Muscle of arm (tissue), 12 donors: Measurements from ENCODE around the gene NAT16. TPM values are rescaled to one million over a fixed set of nuclear protein-coding genes. Genes with fewer than 3 reads are reported as not detected.
A peak's percentile ranks its signal among the peaks of the same experiment; 100 is the strongest.
"Not testable (repeated sequence)": the region's sequence is repeated elsewhere in the genome, so short reads cannot be mapped to it uniquely, and the experiment has no call there.

ENCODE experiments used
- DNase-seq: peaks from one replicate; pipeline ENCODE4 v3.0.0-alpha.2; 2013
- polyA plus RNA-seq, 12 donors: library from polyadenylated mRNA; unstranded; fragments of 120-200 nt; gene quantifications; one replicate each; pipeline ENCODE4 v1.2.1, GENCODE V29; 2013; ENCODE audit not compliant: insufficient read length in 12 of 12

NAT16 gene
- polyA plus RNA-seq, 12 donors = 0.11 to 0.15 TPM; not detected in 10

GRCh38 chr7:101127460-101128039 is 52.5 kb downstream of the NAT16 start:
- DNase-seq = no peak

- peak; percentile 91 for DNase-seq
Observed at GRCh38 chr7:101126651-101127459, 53.2 kb downstream of the NAT16 start, which contains the start of gene SERPINE1. SERPINE1 (plus strand) TSS chr7:101127104; CDS start chr7:101128394, 1,290 bp downstream.

- DNase-seq = no peak
Observed at GRCh38 chr7:101125989-101126650, 54.0 kb downstream of the NAT16 start.

GRCh38 chr7:101124376-101125056 is 55.6 kb downstream of the NAT16 start:
- no peak for DNase-seq

GRCh38 chr7:101123703-101124068 is 56.4 kb downstream of the NAT16 start:
- DNase-seq = no peak

- no peak for DNase-seq
Observed at GRCh38 chr7:101122933-101123702, 57.0 kb downstream of the NAT16 start.

- DNase-seq = peak; percentile 94
Observed at GRCh38 chr7:101121991-101122932, 57.8 kb downstream of the NAT16 start.

GRCh38 chr7:101121631-101121990 is 58.5 kb downstream of the NAT16 start:
- not testable (repeated sequence) for DNase-seq

Other genes with a start within 250 kb of the NAT16 start
- gene MUC3A, start 230.8 kb downstream of the NAT16 start, polyA plus RNA-seq = 10 to 100 TPM in 1 of 12 donors, under 1 TPM in 10, not detected in 1; 0.07 to 21.8 (median 0.25) TPM
- gene MUC12, start 210.7 kb downstream of the NAT16 start, polyA plus RNA-seq = 10 to 100 TPM in 1 of 12 donors, 1 to 10 TPM in 4, under 1 TPM in 5, not detected in 2; 0.22 to 17.3 (median 0.81) TPM
- gene MUC17, start 160.2 kb downstream of the NAT16 start, polyA plus RNA-seq = 10 to 100 TPM in 1 of 12 donors, under 1 TPM in 1, not detected in 10; 0.19 to 13.8 TPM
- gene TRIM56, start 94.8 kb downstream of the NAT16 start, polyA plus RNA-seq = 10 to 100 TPM in 4 of 12 donors, 1 to 10 TPM in 7, not detected in 1; 7.0 to 18.5 (median 8.9) TPM
- gene SERPINE1, start 53.2 kb downstream of the NAT16 start, polyA plus RNA-seq = 1 to 10 TPM in 11 of 12 donors, not detected in 1; 1.7 to 10.0 (median 3.0) TPM
- gene AP1S1, start 25.8 kb downstream of the NAT16 start, polyA plus RNA-seq = 10 to 100 TPM in 11 of 12 donors, not detected in 1; 17.8 to 36.0 (median 20.6) TPM
- gene VGF, start 14.7 kb downstream of the NAT16 start, polyA plus RNA-seq = not detected
- 10 to 100 TPM in 1 of 12 donors, under 1 TPM in 4, not detected in 7; 0.08 to 31.6 (median 0.15) TPM for gene MOGAT3, start 20.7 kb upstream of the NAT16 start, polyA plus RNA-seq
- 10 to 100 TPM in 11 of 12 donors, not detected in 1; 31.9 to 73.4 (median 47.2) TPM for gene PLOD3, start 37.3 kb upstream of the NAT16 start, polyA plus RNA-seq
- 10 to 100 TPM in 11 of 12 donors, not detected in 1; 21.4 to 46.7 (median 39.1) TPM for gene ZNHIT1, start 37.9 kb upstream of the NAT16 start, polyA plus RNA-seq
- 10 to 100 TPM in 2 of 12 donors, 1 to 10 TPM in 9, not detected in 1; 4.2 to 16.9 (median 5.7) TPM for gene CLDN15, start 57.5 kb upstream of the NAT16 start, polyA plus RNA-seq
- gene FIS1, start 64.8 kb upstream of the NAT16 start, polyA plus RNA-seq = 100 to 1,000 TPM in 11 of 12 donors, not detected in 1; 101 to 149 (median 112) TPM
- gene IFT22, start 141.5 kb upstream of the NAT16 start, polyA plus RNA-seq = 10 to 100 TPM in 11 of 12 donors, not detected in 1; 14.3 to 30.4 (median 27.8) TPM
- 1 to 10 TPM in 9 of 12 donors, under 1 TPM in 1, not detected in 2; 0.69 to 5.1 (median 1.5) TPM for gene COL26A1, start 182.6 kb upstream of the NAT16 start, polyA plus RNA-seq